ENCODE results near the gene NUDCD3.

NUDCD3 gene

GRCh38 chr7:44347546-44348114 lies 142.8 kb downstream of the NUDCD3 start:
- TF ChIP-seq CTCF (IDR thresholded peaks at IDR 0.05; ENCODE audit: low read depth, low read length): no peak
- no peak for DNase-seq (ENCODE audit: low read depth, low spot score)
- H3K4me3 ChIP-seq (ENCODE audit: low read depth, low read length): no peak overlapping the region
- in situ Hi-C loops (cut with HindIII; ENCODE audit: low sequenced_read_pairs): no loop called here

- H3K4me3 ChIP-seq (ENCODE audit: low read depth, low read length): no peak overlapping the region
- no peak for DNase-seq (ENCODE audit: low read depth, low spot score)
- in situ Hi-C loops (cut with HindIII; ENCODE audit: low sequenced_read_pairs): no loop called here
- no peak for TF ChIP-seq CTCF (IDR thresholded peaks at IDR 0.05; ENCODE audit: low read depth, low read length)
Measured at GRCh38 chr7:44346063-44346462, 144.4 kb downstream of the NUDCD3 start.

- in situ Hi-C loops (cut with HindIII; ENCODE audit: low sequenced_read_pairs): no loop called here
- no peak for TF ChIP-seq CTCF (IDR thresholded peaks at IDR 0.05; ENCODE audit: low read depth, low read length)
- H3K4me3 ChIP-seq (ENCODE audit: low read depth, low read length): no peak overlapping the region
- no peak for DNase-seq (ENCODE audit: low read depth, low spot score)
Measured at GRCh38 chr7:44341401-44341800, 149.1 kb downstream of the NUDCD3 start.

GRCh38 chr7:44338600-44338999 lies 151.9 kb downstream of the NUDCD3 start:
- no peak for DNase-seq (ENCODE audit: low read depth, low spot score)
- no peak for TF ChIP-seq CTCF (IDR thresholded peaks at IDR 0.05; ENCODE audit: low read depth, low read length)
- in situ Hi-C loops (cut with HindIII; ENCODE audit: low sequenced_read_pairs): no loop called here

GRCh38 chr7:44336491-44336890 lies 154.0 kb downstream of the NUDCD3 start:
- no peak for DNase-seq (ENCODE audit: low read depth, low spot score)
- in situ Hi-C loops (cut with HindIII; ENCODE audit: low sequenced_read_pairs): no loop called here
- no peak overlapping the region for H3K4me3 ChIP-seq (ENCODE audit: low read depth, low read length)
- TF ChIP-seq CTCF (IDR thresholded peaks at IDR 0.05; ENCODE audit: low read depth, low read length): no peak

More at GRCh38 chr7:44338600-44338999, 151.9 kb downstream of the NUDCD3 start:
- H3K4me3 ChIP-seq (ENCODE audit: low read depth, low read length): no peak overlapping the region

- H3K4me3 ChIP-seq (ENCODE audit: low read depth, low read length): no peak overlapping the region
- DNase-seq (ENCODE audit: low read depth, low spot score): no peak
- TF ChIP-seq CTCF (IDR thresholded peaks at IDR 0.05; ENCODE audit: low read depth, low read length): no peak
- in situ Hi-C loops (cut with HindIII; ENCODE audit: low sequenced_read_pairs): no loop called here
Measured at GRCh38 chr7:44335184-44335583, 155.3 kb downstream of the NUDCD3 start.

GRCh38 chr7:44334734-44335097 lies 155.7 kb downstream of the NUDCD3 start:
- H3K4me3 ChIP-seq (ENCODE audit: low read depth, low read length): no peak overlapping the region
- in situ Hi-C loops (cut with HindIII; ENCODE audit: low sequenced_read_pairs): no loop called here
- no peak for TF ChIP-seq CTCF (IDR thresholded peaks at IDR 0.05; ENCODE audit: low read depth, low read length)
- DNase-seq (ENCODE audit: low read depth, low spot score): no peak

Measured in astrocyte of the spinal cord (primary cell).